B cell (primary cell): ENCODE results near the gene SLC66A1. TPM values are rescaled to one million over a fixed set of nuclear protein-coding genes. Genes with fewer than 3 reads are reported as not detected.
"Not testable (repeated sequence)": the region's sequence is repeated elsewhere in the genome, so short reads cannot be mapped to it uniquely, and the experiment has no call there.

Source experiments
- ATAC-seq: fragments of 200-7000 bp; cut with Tn5 transposase; one replicate; pipeline ENCODE4 v1.10.0; 2021; ENCODE audit warnings: low read depth, mild to moderate bottlenecking, moderate number of reproducible peaks, moderate library complexity
- CTCF ChIA-PET: fragments of 350-600 bp; sonication (Branson Sonifier 250); formaldehyde crosslinking; loops from one replicate; lab custom pipeline; 2021; ENCODE audit warnings: antibody characterized with exemption, inconsistent platforms; lab: Charles Lee
- POLR2A ChIA-PET: fragments of 350-600 bp; sonication (Branson Sonifier 250); formaldehyde crosslinking; loops from one replicate; lab custom pipeline; 2021; ENCODE audit warnings: antibody characterized with exemption; lab: Charles Lee
- DNase-seq: peaks from one replicate; pipeline ENCODE4 v3.0.0; 2013
- H2AFZ ChIP-seq: 2 replicates; pipeline ENCODE4 v1.6.1; 2012; ENCODE audit warnings: mild to moderate bottlenecking, low read depth, low read length; ENCODE audit not compliant: insufficient read depth, poor library complexity, severe bottlenecking
- H3K27ac ChIP-seq, 2 donors: 1 replicate in 1 of 2; 2 replicates in 1 of 2; pipeline ENCODE4 v1.5.1; 2012 to 2013; ENCODE audit warnings: low read length in 2 of 2, mild to moderate bottlenecking in 2 of 2, moderate library complexity in 1 of 2
- H3K27me3 ChIP-seq, 4 experiments: fragments of 200-600 bp in 1 of 4; sonication (generic) in 1 of 4; replicated peaks in 1 of 4; 1 replicate in 2 of 4; 2 replicates in 2 of 4; pipeline versions ENCODE4 v1.6.1 to v1.7.0; 2013 to 2016; ENCODE audit warnings: low read length in 3 of 4, mild to moderate bottlenecking in 2 of 4, mixed read lengths in 1 of 4, moderate library complexity in 1 of 4; ENCODE audit not compliant: insufficient read depth in 4 of 4, control insufficient read depth in 3 of 4; ENCODE audit errors: control extremely low read depth in 1 of 4
- H3K36me3 ChIP-seq, 2 experiments: replicated peaks in 1 of 2; 1 replicate in 1 of 2; 2 replicates in 1 of 2; pipeline versions ENCODE4 v1.6.1 to v1.7.1; 2013; ENCODE audit warnings: low read length in 1 of 2; ENCODE audit not compliant: insufficient read depth in 2 of 2, control insufficient read depth in 1 of 2; ENCODE audit errors: control extremely low read depth in 1 of 2, extremely low read depth in 1 of 2
- H3K4me1 ChIP-seq, 2 donors: fragments of 200-600 bp in 1 of 2; sonication (generic) in 1 of 2; 1 replicate in 1 of 2; 2 replicates in 1 of 2; pipeline versions ENCODE4 v1.5.1 to v1.6.1; 2013 to 2017; ENCODE audit warnings: low read length in 2 of 2; ENCODE audit not compliant: control insufficient read depth in 2 of 2, insufficient read depth in 2 of 2
- H3K4me2 ChIP-seq: replicated peaks from 2 replicates; pipeline ENCODE3; 2012; ENCODE audit warnings: mild to moderate bottlenecking, low read depth, low read length; ENCODE audit not compliant: poor library complexity, severe bottlenecking
- H3K4me3 ChIP-seq, 5 experiments: fragments of 200-600 bp in 1 of 5; sonication (generic) in 1 of 5; 1 replicate in 3 of 5; 2 replicates in 2 of 5; pipeline versions ENCODE4 v1.5.1 to v1.7.0; 2011 to 2016; ENCODE audit warnings: low read length in 4 of 5, mild to moderate bottlenecking in 4 of 5, low read depth in 2 of 5, control low read depth in 1 of 5, moderate library complexity in 1 of 5; ENCODE audit not compliant: insufficient read depth in 1 of 5; ENCODE audit errors: control extremely low read depth in 1 of 5, extremely low read depth in 1 of 5
- H3K79me2 ChIP-seq: fragments of 200-600 bp; sonication (generic); one replicate; pipeline ENCODE4 v1.6.0; 2016; ENCODE audit warnings: low read length; ENCODE audit not compliant: control insufficient read depth, insufficient read depth
- H3K9ac ChIP-seq: fragments of 200-600 bp; sonication (generic); 2 replicates; pipeline ENCODE4 v1.6.1; 2017; ENCODE audit warnings: mild to moderate bottlenecking, low read length, moderate library complexity
- H3K9me3 ChIP-seq, 3 donors: one replicate each; pipeline versions ENCODE4 v1.6.1 to v1.7.1; 2013; ENCODE audit warnings: low read length in 2 of 3; ENCODE audit not compliant: control insufficient read depth in 2 of 3, insufficient read depth in 1 of 3; ENCODE audit errors: control extremely low read depth in 1 of 3
- H4K20me1 ChIP-seq: 2 replicates; pipeline ENCODE4 v1.6.0; 2012; ENCODE audit warnings: mild to moderate bottlenecking, low read length; ENCODE audit not compliant: insufficient read depth, control insufficient read depth, poor library complexity, severe bottlenecking
- H3K27ac Mint-ChIP-seq: one replicate; pipeline ENCODE4 v1.8.0; 2021; ENCODE audit warnings: mixed read lengths
- H3K27me3 Mint-ChIP-seq: one replicate; pipeline ENCODE4 v1.8.0; 2021; ENCODE audit warnings: mixed read lengths
- H3K4me1 Mint-ChIP-seq: one replicate; pipeline ENCODE4 v1.8.0; 2021; ENCODE audit warnings: mixed read lengths
- H3K4me3 Mint-ChIP-seq: one replicate; pipeline ENCODE4 v1.8.0; 2021; ENCODE audit warnings: mixed read lengths
- H3K9me3 Mint-ChIP-seq: one replicate; pipeline ENCODE4 v1.8.0; 2022; ENCODE audit warnings: mixed read lengths; ENCODE audit not compliant: insufficient read depth
- CTCF ChIP-seq: fragments of 200-600 bp; IDR thresholded peaks from one replicate; pipeline ENCODE4 v1.8.0; 2022; ENCODE audit warnings: antibody characterized with exemption, mild to moderate bottlenecking
- EZH2 ChIP-seq: IDR thresholded peaks from 2 replicates; pipeline ENCODE4 v1.6.1; 2012; ENCODE audit warnings: borderline replicate concordance, low read depth, mild to moderate bottlenecking, moderate library complexity, low read length; ENCODE audit not compliant: insufficient read depth, poor library complexity, severe bottlenecking
- WGBS: methylation state at CpG from one replicate; pipeline ENCODE4 v1.1.5; 2013; ENCODE audit warnings: missing lambda C conversion rate; ENCODE audit not compliant: insufficient coverage; 5-methylcytosine and 5-hydroxymethylcytosine counted together
- intact Hi-C: fragments of 100-400 bp; cut with micrococcal nuclease; formaldehyde crosslinking; loops from one replicate; pipeline ENCODE4 v1.10.0; 2022
- polyA plus RNA-seq: library from polyadenylated mRNA; depleted of rRNA; stranded (reverse); fragments of >200 nt; gene quantifications from 2 replicates; pipeline ENCODE4 v1.2.3, GENCODE V29; 2012
- total RNA-seq, 2 donors: library from RNA; stranded (reverse); fragments of 120-200 nt in 1 of 2; gene quantifications; 1 replicate in 1 of 2; 2 replicates in 1 of 2; pipeline versions ENCODE4 v1.2.3 to v1.2.4, GENCODE V29; 2013 to 2022

SLC66A1 gene
- total and polyA plus RNA-seq, 2 donors (not counting 1 experiment from before 2014, with no cell fraction given) = 24.4 to 26.8 TPM

GRCh38 chr1:19273106-19273843, 38.9 kb upstream of the SLC66A1 start:
- no peak overlapping the region for H3K27ac ChIP-seq
- Mint-ChIP-seq H3K27me3 (peaks cover 14% of the 10 kb centered on the region), H3K4me3 (no peak overlapping the region), H3K27ac (no peak overlapping the region), H3K9me3 (no peaks in the 10 kb centered on the region), H3K4me1 (peaks cover 4% of the 10 kb centered on the region)
- no peaks in the 10 kb centered on the region for H3K79me2 ChIP-seq
- intact Hi-C loops = no loop called here
- H3K4me2 ChIP-seq = no peak overlapping the region
- POLR2A ChIA-PET = no interaction called here
- no peak overlapping the region for H3K9ac ChIP-seq
- no peak for ATAC-seq
- no peaks in the 10 kb centered on the region for H3K4me1 ChIP-seq
- H2AFZ ChIP-seq = no peak overlapping the region
- H3K9me3 ChIP-seq = peaks cover 0 to 29% (median 6%) of the 10 kb centered on the region in 3 donors
- no peaks in the 10 kb centered on the region for H3K36me3 ChIP-seq
- H4K20me1 ChIP-seq = no peaks in the 10 kb centered on the region
- WGBS = 94% methylated on average over 20 of the region's 22 CpGs
- no peak overlapping the region for H3K4me3 ChIP-seq
- peaks cover 0 to 7% (median 3%) of the 10 kb centered on the region in 4 experiments for H3K27me3 ChIP-seq
- CTCF ChIA-PET = no interaction called here
- DNase-seq = no peak
- TF ChIP-seq CTCF (no peak), EZH2 (no peak)

- H3K4me2 ChIP-seq, CTCF ChIA-PET, H3K9ac ChIP-seq, H3K27ac Mint-ChIP-seq, H2AFZ ChIP-seq, H3K4me1 Mint-ChIP-seq, H3K4me1 ChIP-seq, H3K4me3 ChIP-seq, H3K9me3 Mint-ChIP-seq, H3K36me3 ChIP-seq, POLR2A ChIA-PET, H3K27ac ChIP-seq, ATAC-seq, H4K20me1 ChIP-seq, intact Hi-C loops, DNase-seq, H3K27me3 ChIP-seq, H3K79me2 ChIP-seq, H3K4me3 Mint-ChIP-seq: not testable (repeated sequence)
- H3K27me3 Mint-ChIP-seq = peaks cover 14% of the 10 kb centered on the region
- H3K9me3 ChIP-seq = peaks cover 0 to 29% (median 6%) of the 10 kb centered on the region in 3 donors
- 19% methylated on average over 41 of the region's 66 CpGs for WGBS
Measured at GRCh38 chr1:19273844-19274531, 38.1 kb upstream of the SLC66A1 start.
